ENCODE results near the gene STK17B. TPM values are rescaled to one million over a fixed set of nuclear protein-coding genes. Genes with fewer than 3 reads are reported as not detected.

STK17B gene
- total RNA-seq, 1 experiment from 2014 or later, result 16.9 TPM

- Histone ChIP-seq H3K9me3 (ENCODE audit: control insufficient read depth in 1 of 2, insufficient read depth in 1 of 2, low read depth in 1 of 2, low read length in 2 of 2) (no peaks in the 10 kb centered on the region), H2AFZ (ENCODE audit: low read depth, low read length, poor library complexity, severe bottlenecking) (no peak overlapping the region), H3K27ac (ENCODE audit: low read depth, low read length) (no peak overlapping the region), H3K36me3 (ENCODE audit: control insufficient read depth in 1 of 2, insufficient read depth in 2 of 2, low read length in 2 of 2) (no peaks in the 10 kb centered on the region), H3K4me2 (ENCODE audit: low read length) (no peak overlapping the region), H3K9me2 (ENCODE audit: insufficient read depth) (no peaks in the 10 kb centered on the region), H3K27me3 (ENCODE audit: insufficient read depth, low read length) (no peaks in the 10 kb centered on the region), H3K9ac (ENCODE audit: low read length) (no peak overlapping the region), H3K79me2 (ENCODE audit: insufficient read depth, low read length) (no peaks in the 10 kb centered on the region), H3K4me1 (ENCODE audit: control insufficient read depth in 1 of 2, insufficient read depth in 2 of 2, low read length in 2 of 2) (no peaks in the 10 kb centered on the region), H3K4me3 (replicated peaks in 1 of 2; ENCODE audit: low read depth in 1 of 2, low read length in 2 of 2) (no peak overlapping the region), H4K20me1 (ENCODE audit: insufficient read depth) (no peaks in the 10 kb centered on the region)
- RAD21 ChIA-PET (ENCODE audit: low non-redundant PET in 1 of 2, low total read pairs in 2 of 2, uncharacterized antibody in 2 of 2, unreplicated experiment in 2 of 2), result no interaction called here
- POLR2A ChIA-PET, result no interaction called here
- intact Hi-C loops (cut with micrococcal nuclease), result no loop called here
- no peak for DNase-seq (ENCODE audit: low read depth, low spot score)
- CTCF ChIA-PET, result no interaction called here
- ATAC-seq, result no peak
- no TSS peak for BruUV-seq (replicated peaks)
- TF ChIP-seq ZFX (IDR thresholded peaks at IDR 0.05), result no peak
- TF ChIP-seq YY1 (IDR thresholded peaks at IDR 0.05; ENCODE audit: extremely low read depth, insufficient replicate concordance, low read depth, low read length), result no peak
- TF ChIP-seq, protein P1, sequence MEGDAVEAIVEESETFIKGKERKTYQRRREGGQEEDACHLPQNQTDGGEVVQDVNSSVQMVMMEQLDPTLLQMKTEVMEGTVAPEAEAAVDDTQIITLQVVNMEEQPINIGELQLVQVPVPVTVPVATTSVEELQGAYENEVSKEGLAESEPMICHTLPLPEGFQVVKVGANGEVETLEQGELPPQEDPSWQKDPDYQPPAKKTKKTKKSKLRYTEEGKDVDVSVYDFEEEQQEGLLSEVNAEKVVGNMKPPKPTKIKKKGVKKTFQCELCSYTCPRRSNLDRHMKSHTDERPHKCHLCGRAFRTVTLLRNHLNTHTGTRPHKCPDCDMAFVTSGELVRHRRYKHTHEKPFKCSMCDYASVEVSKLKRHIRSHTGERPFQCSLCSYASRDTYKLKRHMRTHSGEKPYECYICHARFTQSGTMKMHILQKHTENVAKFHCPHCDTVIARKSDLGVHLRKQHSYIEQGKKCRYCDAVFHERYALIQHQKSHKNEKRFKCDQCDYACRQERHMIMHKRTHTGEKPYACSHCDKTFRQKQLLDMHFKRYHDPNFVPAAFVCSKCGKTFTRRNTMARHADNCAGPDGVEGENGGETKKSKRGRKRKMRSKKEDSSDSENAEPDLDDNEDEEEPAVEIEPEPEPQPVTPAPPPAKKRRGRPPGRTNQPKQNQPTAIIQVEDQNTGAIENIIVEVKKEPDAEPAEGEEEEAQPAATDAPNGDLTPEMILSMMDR (IDR thresholded peaks at IDR 0.05 in 2 of 3, conservative IDR thresholded peaks at IDR 0.05 in 1 of 3; ENCODE audit: borderline replicate concordance in 1 of 3, insufficient read depth in 1 of 3, low read depth in 2 of 3, low read length in 2 of 3), result no peak
- TF ChIP-seq EZH2 (IDR thresholded peaks at IDR 0.05), result no peak
- no peak for TF ChIP-seq SP1 (IDR thresholded peaks at IDR 0.05; ENCODE audit: low read depth)
- TF ChIP-seq ELF1 (IDR thresholded peaks at IDR 0.05; ENCODE audit: borderline replicate concordance, low read depth), result no peak
- no peak for TF ChIP-seq JUND (IDR thresholded peaks at IDR 0.05)
- TF ChIP-seq RAD21 (IDR thresholded peaks at IDR 0.05; ENCODE audit: low read depth), result no peak
- no peak for TF ChIP-seq FOSL1 (IDR thresholded peaks at IDR 0.05; ENCODE audit: low read depth)
- TF ChIP-seq POLR2A (IDR thresholded peaks at IDR 0.05; ENCODE audit: borderline replicate concordance, extremely low read depth, insufficient read depth, insufficient read length), result no peak
- no peak for TF ChIP-seq CEBPB (IDR thresholded peaks at IDR 0.05; ENCODE audit: low read depth)
- TF ChIP-seq, protein P2, sequence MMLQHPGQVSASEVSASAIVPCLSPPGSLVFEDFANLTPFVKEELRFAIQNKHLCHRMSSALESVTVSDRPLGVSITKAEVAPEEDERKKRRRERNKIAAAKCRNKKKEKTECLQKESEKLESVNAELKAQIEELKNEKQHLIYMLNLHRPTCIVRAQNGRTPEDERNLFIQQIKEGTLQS (IDR thresholded peaks at IDR 0.05), result no peak
- TF ChIP-seq ZBTB33 (IDR thresholded peaks at IDR 0.05; ENCODE audit: extremely low read depth, insufficient replicate concordance, low read length), result no peak
- TF ChIP-seq MAX (IDR thresholded peaks at IDR 0.05), result no peak
- no peak for TF ChIP-seq CBX3 (IDR thresholded peaks at IDR 0.05; ENCODE audit: low read depth)
- no peak for TF ChIP-seq EZH2phosphoT487 (IDR thresholded peaks at IDR 0.05; ENCODE audit: borderline replicate concordance)
Observed at GRCh38 chr2:196123679-196124373, 47.6 kb downstream of the STK17B start.

All from HCT116 (cell line).